Cardiac muscle cell (in vitro differentiated cells and primary cell): Measurements from ENCODE around the gene CNTNAP2. TPM values are rescaled to one million over a fixed set of nuclear protein-coding genes. Genes with fewer than 3 reads are reported as not detected.

Experiments used
- DNase-seq, 2 donors: peaks; one replicate each; pipeline versions ENCODE4 v3.0.0 to v3.0.0-alpha.2; 2010 to 2017; ENCODE audit warnings: low read depth in 1 of 2, low spot score in 1 of 2
- H3K27ac ChIP-seq: fragments of 200-600 bp; sonication (generic); 2 replicates; pipeline ENCODE4 v1.5.1; 2016
- H3K27me3 ChIP-seq: fragments of 200-600 bp; sonication (generic); 2 replicates; pipeline ENCODE4 v1.6.0; 2016; ENCODE audit warnings: control low read depth
- H3K36me3 ChIP-seq: fragments of 200-600 bp; sonication (generic); 2 replicates; pipeline ENCODE4 v1.5.1; 2016; ENCODE audit warnings: control low read depth
- H3K4me1 ChIP-seq: fragments of 200-600 bp; sonication (generic); 2 replicates; pipeline ENCODE4 v1.8.1; 2017; ENCODE audit warnings: low read depth, mild to moderate bottlenecking, mixed run types
- H3K4me3 ChIP-seq: fragments of 200-600 bp; sonication (generic); 2 replicates; pipeline ENCODE4 v1.5.1; 2016; ENCODE audit warnings: mild to moderate bottlenecking
- H3K9me3 ChIP-seq: fragments of 200-600 bp; sonication (generic); 2 replicates; pipeline ENCODE4 v1.5.1; 2017; ENCODE audit warnings: low read depth, mild to moderate bottlenecking, control low read depth
- CTCF ChIP-seq: IDR thresholded peaks from 2 replicates; pipeline ENCODE4 v1.5.1; 2012; ENCODE audit warnings: low read depth, mild to moderate bottlenecking, low read length
- polyA plus RNA-seq: library from polyadenylated mRNA; unstranded; fragments of >200 nt; fragmentation: Nextera tagmentation; extraction: Ambion mirVana; gene quantifications from 2 replicates; pipeline ENCODE4 v1.2.1, GENCODE V29; 2016
- total RNA-seq: library from RNA; depleted of rRNA; stranded (reverse); fragments of >200 nt; gene quantifications from 2 replicates; pipeline ENCODE4 v1.2.3, GENCODE V29; 2016

Gene CNTNAP2
- total and polyA plus RNA-seq, 2 experiments from 2014 or later: 4.8 to 5.1 TPM

GRCh38 chr7:148083448-148083847, 1966.8 kb downstream of the CNTNAP2 start:
- no peak for DNase-seq
- H3K4me1 ChIP-seq: no peaks in the 10 kb centered on the region
- H3K36me3 ChIP-seq: no peaks in the 10 kb centered on the region
- H3K27me3 ChIP-seq: no peaks in the 10 kb centered on the region
- H3K4me3 ChIP-seq: no peak overlapping the region
- TF ChIP-seq CTCF: no peak
- no peak overlapping the region for H3K27ac ChIP-seq
- H3K9me3 ChIP-seq: no peaks in the 10 kb centered on the region

- peak; percentile 68 to 77 for DNase-seq
- peak; percentile 63 for TF ChIP-seq CTCF
- Histone ChIP-seq H3K36me3 (no peaks in the 10 kb centered on the region), H3K4me1 (no peaks in the 10 kb centered on the region), H3K27ac (no peak overlapping the region), H3K27me3 (no peaks in the 10 kb centered on the region), H3K9me3 (no peaks in the 10 kb centered on the region), H3K4me3 (no peak overlapping the region)
These were observed 1967.5 kb downstream of the CNTNAP2 start for GRCh38 chr7:148084138-148084537.

- H3K27ac ChIP-seq: no peak overlapping the region
- H3K9me3 ChIP-seq: no peaks in the 10 kb centered on the region
- TF ChIP-seq CTCF: no peak
These were observed 1975.3 kb downstream of the CNTNAP2 start for GRCh38 chr7:148091882-148092281.

GRCh38 chr7:148093375-148094166, 1977.0 kb downstream of the CNTNAP2 start:
- Histone ChIP-seq H3K4me1 (no peaks in the 10 kb centered on the region), H3K27me3 (no peaks in the 10 kb centered on the region), H3K9me3 (no peaks in the 10 kb centered on the region), H3K36me3 (no peaks in the 10 kb centered on the region), H3K27ac (no peak overlapping the region), H3K4me3 (no peak overlapping the region)
- DNase-seq: no peak
- TF ChIP-seq CTCF: no peak

More at GRCh38 chr7:148091882-148092281, 1975.3 kb downstream of the CNTNAP2 start:
- H3K27me3 ChIP-seq: no peaks in the 10 kb centered on the region
- H3K36me3 ChIP-seq: no peaks in the 10 kb centered on the region
- H3K4me1 ChIP-seq: no peaks in the 10 kb centered on the region
- DNase-seq: no peak
- no peak overlapping the region for H3K4me3 ChIP-seq

- TF ChIP-seq CTCF: no peak
- no peak overlapping the region for H3K4me3 ChIP-seq
- no peaks in the 10 kb centered on the region for H3K27me3 ChIP-seq
- H3K9me3 ChIP-seq: no peaks in the 10 kb centered on the region
- H3K27ac ChIP-seq: no peak overlapping the region
- H3K4me1 ChIP-seq: no peaks in the 10 kb centered on the region
- DNase-seq: no peak
- no peaks in the 10 kb centered on the region for H3K36me3 ChIP-seq
These were observed 1978.5 kb downstream of the CNTNAP2 start for GRCh38 chr7:148095066-148095465.
